ENCODE data around the gene GRAP2. TPM values are rescaled to one million over a fixed set of nuclear protein-coding genes. Genes with fewer than 3 reads are reported as not detected.

The GRAP2 gene
- total and polyA plus RNA-seq, 2 donors (not counting 1 experiment from before 2014, with no cell fraction given): 13.5 to 26.4 TPM

DNA sequence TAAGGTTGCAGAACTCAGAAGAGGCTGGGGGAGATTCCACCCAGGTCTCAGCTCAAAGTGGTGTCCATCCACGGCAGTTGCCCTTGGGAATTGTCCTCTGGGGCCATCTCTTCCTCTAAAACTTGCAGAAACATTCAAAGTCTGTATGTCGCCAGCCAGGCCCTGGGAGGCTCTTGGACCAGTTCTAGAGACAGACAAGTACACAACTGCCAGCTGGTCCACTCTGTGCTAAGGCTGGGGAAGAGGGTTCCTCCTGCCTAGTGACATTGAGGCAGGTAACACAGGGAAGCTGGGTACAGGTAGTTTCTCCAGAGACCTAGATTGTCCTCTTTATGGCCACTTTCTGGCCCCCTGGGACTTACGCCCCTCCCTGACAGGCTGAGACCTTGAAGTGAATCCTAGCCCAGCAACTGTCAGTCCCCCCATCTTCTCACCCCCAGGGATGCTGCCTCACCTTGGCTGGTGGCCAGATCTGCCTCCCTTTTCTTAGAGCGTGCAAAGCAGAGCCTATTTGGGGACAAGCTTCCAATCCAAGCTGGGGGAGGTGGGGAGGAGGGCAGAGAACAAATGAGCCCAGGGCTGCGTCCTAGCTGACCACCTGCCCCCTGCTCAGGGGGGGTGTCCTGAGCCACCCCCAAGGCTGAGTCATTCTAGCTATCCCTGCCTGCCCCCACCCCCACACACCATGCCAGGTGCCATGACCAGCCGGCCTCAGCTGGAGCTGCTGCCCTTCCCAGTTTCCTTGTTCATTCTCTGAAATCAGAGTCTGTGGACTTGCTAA is 102.2 kb downstream of the GRAP2 start:
- Mint-ChIP-seq H3K4me3 (no peak overlapping the region), H3K27me3 (peaks cover 37% of the 10 kb centered on the region), H3K4me1 (no peaks in the 10 kb centered on the region), H3K9me3 (ENCODE audit: insufficient read depth) (no peaks in the 10 kb centered on the region), H3K27ac (no peak overlapping the region)
- WGBS (ENCODE audit: insufficient coverage): 76% methylated on average over 3 of the region's 6 CpGs
- Histone ChIP-seq H3K9ac (ENCODE audit: low read length) (no peak overlapping the region), H3K36me3 (replicated peaks in 1 of 2; ENCODE audit: control extremely low read depth in 1 of 2, control insufficient read depth in 1 of 2, extremely low read depth in 1 of 2, insufficient read depth in 2 of 2, low read length in 1 of 2) (no peaks in the 10 kb centered on the region), H3K4me1 (ENCODE audit: control insufficient read depth in 2 of 2, insufficient read depth in 2 of 2, low read length in 2 of 2) (no peaks in the 10 kb centered on the region), H3K4me3 (ENCODE audit: control extremely low read depth in 1 of 5, extremely low read depth in 1 of 5, insufficient read depth in 1 of 5, low read depth in 2 of 5, low read length in 4 of 5) (no peak overlapping the region), H3K27me3 (replicated peaks in 1 of 4; ENCODE audit: control extremely low read depth in 1 of 4, control insufficient read depth in 3 of 4, insufficient read depth in 4 of 4, low read length in 3 of 4) (peaks cover 0 to 14% (median 0%) of the 10 kb centered on the region in 4 experiments), H3K9me3 (ENCODE audit: control extremely low read depth in 1 of 3, control insufficient read depth in 2 of 3, insufficient read depth in 1 of 3, low read length in 2 of 3) (no peaks in the 10 kb centered on the region), H2AFZ (ENCODE audit: insufficient read depth, low read depth, low read length, poor library complexity, severe bottlenecking) (no peak overlapping the region), H3K4me2 (replicated peaks; ENCODE audit: low read depth, low read length, poor library complexity, severe bottlenecking) (no peak overlapping the region), H4K20me1 (ENCODE audit: control insufficient read depth, insufficient read depth, low read length, poor library complexity, severe bottlenecking) (no peaks in the 10 kb centered on the region), H3K79me2 (ENCODE audit: control insufficient read depth, insufficient read depth, low read length) (no peaks in the 10 kb centered on the region), H3K27ac (ENCODE audit: low read length in 2 of 2) (no peak overlapping the region)
- ChIA-PET POLR2A (no interaction called here), CTCF (interaction anchor here (0.6 to 2.8 kb wide), 4 partner anchors 21 to 368 kb away, joined by 4 to 9 read pairs (median 6); no protein-coding TSS in a partner anchor)
- TF ChIP-seq, protein P1, sequence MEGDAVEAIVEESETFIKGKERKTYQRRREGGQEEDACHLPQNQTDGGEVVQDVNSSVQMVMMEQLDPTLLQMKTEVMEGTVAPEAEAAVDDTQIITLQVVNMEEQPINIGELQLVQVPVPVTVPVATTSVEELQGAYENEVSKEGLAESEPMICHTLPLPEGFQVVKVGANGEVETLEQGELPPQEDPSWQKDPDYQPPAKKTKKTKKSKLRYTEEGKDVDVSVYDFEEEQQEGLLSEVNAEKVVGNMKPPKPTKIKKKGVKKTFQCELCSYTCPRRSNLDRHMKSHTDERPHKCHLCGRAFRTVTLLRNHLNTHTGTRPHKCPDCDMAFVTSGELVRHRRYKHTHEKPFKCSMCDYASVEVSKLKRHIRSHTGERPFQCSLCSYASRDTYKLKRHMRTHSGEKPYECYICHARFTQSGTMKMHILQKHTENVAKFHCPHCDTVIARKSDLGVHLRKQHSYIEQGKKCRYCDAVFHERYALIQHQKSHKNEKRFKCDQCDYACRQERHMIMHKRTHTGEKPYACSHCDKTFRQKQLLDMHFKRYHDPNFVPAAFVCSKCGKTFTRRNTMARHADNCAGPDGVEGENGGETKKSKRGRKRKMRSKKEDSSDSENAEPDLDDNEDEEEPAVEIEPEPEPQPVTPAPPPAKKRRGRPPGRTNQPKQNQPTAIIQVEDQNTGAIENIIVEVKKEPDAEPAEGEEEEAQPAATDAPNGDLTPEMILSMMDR (IDR thresholded peaks at IDR 0.05): no peak
- TF ChIP-seq EZH2 (IDR thresholded peaks at IDR 0.05; ENCODE audit: borderline replicate concordance, insufficient read depth, low read depth, low read length, poor library complexity, severe bottlenecking): no peak
- DNase-seq (no peak), ATAC-seq (ENCODE audit: low read depth) (no peak)
- intact Hi-C loops (cut with micrococcal nuclease): no loop called here

DNA sequence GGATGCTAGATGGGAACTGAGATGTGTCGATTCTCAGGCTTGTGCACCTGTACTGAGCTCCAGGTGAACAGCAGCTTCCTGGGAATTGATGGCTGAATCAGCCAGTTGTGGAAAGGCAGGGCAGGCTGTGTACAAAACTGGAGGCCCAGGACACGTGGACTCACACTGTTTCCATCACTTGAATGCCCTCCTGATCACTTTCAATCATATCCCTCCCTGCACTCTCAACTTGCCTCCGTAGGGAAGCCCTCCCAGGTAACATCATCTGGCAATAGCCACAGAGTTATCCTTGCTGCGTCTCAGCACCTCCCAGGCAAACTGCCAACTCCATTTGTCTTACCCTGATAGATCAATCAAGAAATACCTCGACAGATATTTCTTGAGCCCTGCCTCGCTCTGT is 104.0 kb downstream of the GRAP2 start:
- no peak overlapping the region for H3K4me2 ChIP-seq (replicated peaks; ENCODE audit: low read depth, low read length, poor library complexity, severe bottlenecking)
- H3K4me1 Mint-ChIP-seq: no peaks in the 10 kb centered on the region
- CTCF ChIA-PET: interaction anchor here (2.8 kb wide), 1 partner anchor 20 kb away, joined by 9 read pairs; no protein-coding TSS in a partner anchor

More for the DNA sequence above, 104.0 kb downstream of the GRAP2 start:
- ATAC-seq (ENCODE audit: low read depth) (no peak), DNase-seq (no peak)
- no peaks in the 10 kb centered on the region for H3K36me3 ChIP-seq (replicated peaks in 1 of 2; ENCODE audit: control extremely low read depth in 1 of 2, control insufficient read depth in 1 of 2, extremely low read depth in 1 of 2, insufficient read depth in 2 of 2, low read length in 1 of 2)
- peaks cover 0 to 28% (median 3%) of the 10 kb centered on the region in 4 experiments for H3K27me3 ChIP-seq (replicated peaks in 1 of 4; ENCODE audit: control extremely low read depth in 1 of 4, control insufficient read depth in 3 of 4, insufficient read depth in 4 of 4, low read length in 3 of 4)
- POLR2A ChIA-PET: no interaction called here
- Mint-ChIP-seq H3K27me3 (peaks cover 48% of the 10 kb centered on the region), H3K4me3 (no peak overlapping the region), H3K9me3 (ENCODE audit: insufficient read depth) (no peaks in the 10 kb centered on the region), H3K27ac (no peak overlapping the region)
- no peaks in the 10 kb centered on the region for H3K79me2 ChIP-seq (ENCODE audit: control insufficient read depth, insufficient read depth, low read length)
- H3K9me3 ChIP-seq (ENCODE audit: control extremely low read depth in 1 of 3, control insufficient read depth in 2 of 3, insufficient read depth in 1 of 3, low read length in 2 of 3): no peaks in the 10 kb centered on the region
- H2AFZ ChIP-seq (ENCODE audit: insufficient read depth, low read depth, low read length, poor library complexity, severe bottlenecking): no peak overlapping the region
- TF ChIP-seq EZH2 (IDR thresholded peaks at IDR 0.05; ENCODE audit: borderline replicate concordance, insufficient read depth, low read depth, low read length, poor library complexity, severe bottlenecking): no peak
- TF ChIP-seq, protein P1 (IDR thresholded peaks at IDR 0.05): no peak
- no peak overlapping the region for H3K4me3 ChIP-seq (ENCODE audit: control extremely low read depth in 1 of 5, extremely low read depth in 1 of 5, insufficient read depth in 1 of 5, low read depth in 2 of 5, low read length in 4 of 5)
- intact Hi-C loops (cut with micrococcal nuclease): no loop called here
- H3K27ac ChIP-seq (ENCODE audit: low read length in 2 of 2): no peak overlapping the region
- no peak overlapping the region for H3K9ac ChIP-seq (ENCODE audit: low read length)
- 91% methylated on average over 6 of the region's 6 CpGs for WGBS (ENCODE audit: insufficient coverage)
- no peaks in the 10 kb centered on the region for H4K20me1 ChIP-seq (ENCODE audit: control insufficient read depth, insufficient read depth, low read length, poor library complexity, severe bottlenecking)
- H3K4me1 ChIP-seq (ENCODE audit: control insufficient read depth in 2 of 2, insufficient read depth in 2 of 2, low read length in 2 of 2): no peaks in the 10 kb centered on the region
